GM12892 (cell line): Measurements from ENCODE around the gene SLC13A3.

Experiments
- POLR2AphosphoS5 ChIP-seq: IDR thresholded peaks from 2 replicates; pipeline ENCODE4 v1.6.1; 2011; ENCODE audit warnings: low read depth, low read length, control low read depth
- TAF1 ChIP-seq: IDR thresholded peaks from 2 replicates; pipeline ENCODE4 v1.6.1; 2011; ENCODE audit warnings: low read depth, mild to moderate bottlenecking, control low read depth, low read length, borderline replicate concordance

GRCh38 chr20:46666306-46666705, 15.0 kb upstream of the SLC13A3 start:
- TF ChIP-seq TAF1 (no peak), POLR2AphosphoS5 (no peak)
